DND-41 (cell line): ENCODE results near the gene STXBP5.

Source experiments
- ATAC-seq: fragments of 200-7000 bp; cut with Tn5 transposase; 3 replicates; pipeline ENCODE4 v1.9.1; 2021; ENCODE audit warnings: low read depth; ENCODE audit not compliant: insufficient read depth
- DNase-seq: peaks from one replicate; pipeline ENCODE4 v3.0.0-alpha.2; 2020
- H2AFZ ChIP-seq: 2 replicates; pipeline ENCODE4 v1.6.0; 2012; ENCODE audit warnings: low read depth, low read length
- H3K27ac ChIP-seq: 2 replicates; pipeline ENCODE4 v1.5.1; 2012; ENCODE audit warnings: low read length, inconsistent platforms
- H3K27me3 ChIP-seq: fragments of 200-600 bp; sonication (generic); 2 replicates; pipeline ENCODE4 v1.6.0; 2012; ENCODE audit warnings: low read length, mild to moderate bottlenecking, inconsistent platforms; ENCODE audit not compliant: insufficient read depth, poor library complexity
- H3K36me3 ChIP-seq: 2 replicates; pipeline ENCODE4 v1.5.1; 2012; ENCODE audit warnings: low read length, inconsistent platforms; ENCODE audit not compliant: insufficient read depth
- H3K4me1 ChIP-seq: 2 replicates; pipeline ENCODE4 v1.5.1; 2012; ENCODE audit warnings: mild to moderate bottlenecking, low read length; ENCODE audit not compliant: insufficient read depth
- H3K4me2 ChIP-seq: 2 replicates; pipeline ENCODE4 v1.6.0; 2012; ENCODE audit warnings: mild to moderate bottlenecking, moderate library complexity, low read length, inconsistent platforms; ENCODE audit not compliant: insufficient read depth
- H3K4me3 ChIP-seq, 2 experiments: fragments of 200-600 bp in 1 of 2; shearing (Covaris generic) in 1 of 2; 2 replicates each; pipeline ENCODE4 v1.5.1; 2012 to 2016; ENCODE audit warnings: inconsistent platforms in 2 of 2, low read length in 2 of 2, mild to moderate bottlenecking in 2 of 2, low read depth in 1 of 2, moderate library complexity in 1 of 2
- H3K79me2 ChIP-seq: 2 replicates; pipeline ENCODE4 v1.6.0; 2012; ENCODE audit warnings: low read length, inconsistent platforms; ENCODE audit not compliant: insufficient read depth
- H3K9ac ChIP-seq: 2 replicates; pipeline ENCODE4 v1.6.0; 2012; ENCODE audit warnings: low read depth, mild to moderate bottlenecking, inconsistent platforms, low read length, moderate library complexity
- H3K9me3 ChIP-seq: 2 replicates; pipeline ENCODE4 v1.5.1; 2012; ENCODE audit warnings: low read length, moderate library complexity, mild to moderate bottlenecking, inconsistent platforms; ENCODE audit not compliant: insufficient read depth, severe bottlenecking
- H4K20me1 ChIP-seq: 2 replicates; pipeline ENCODE4 v1.6.0; 2012; ENCODE audit warnings: low read length; ENCODE audit not compliant: insufficient read depth
- CTCF ChIP-seq: IDR thresholded peaks from 2 replicates; pipeline ENCODE4 v1.5.1; 2012; ENCODE audit warnings: borderline replicate concordance, low read length, moderate library complexity, mild to moderate bottlenecking; ENCODE audit not compliant: poor library complexity, severe bottlenecking; ENCODE audit errors: extremely low read depth
- EZH2 ChIP-seq: IDR thresholded peaks from 3 replicates; pipeline ENCODE4 v1.6.1; 2012; ENCODE audit warnings: borderline replicate concordance, low read depth, mild to moderate bottlenecking, moderate library complexity, low read length, inconsistent platforms; ENCODE audit not compliant: severe bottlenecking

Gene STXBP5

GRCh38 chr6:147347179-147347881 lies 143.1 kb downstream of the STXBP5 start:
- no peaks in the 10 kb centered on the region for H3K79me2 ChIP-seq
- no peak overlapping the region for H3K9ac ChIP-seq
- H3K36me3 ChIP-seq, result no peaks in the 10 kb centered on the region
- DNase-seq, result no peak
- no peak for TF ChIP-seq EZH2
- TF ChIP-seq CTCF, result no peak
- H3K4me1 ChIP-seq, result no peaks in the 10 kb centered on the region
- H4K20me1 ChIP-seq, result no peaks in the 10 kb centered on the region
- H3K27ac ChIP-seq, result no peak overlapping the region
- ATAC-seq, result no peak
- H3K4me3 ChIP-seq, result no peak overlapping the region
- no peak overlapping the region for H2AFZ ChIP-seq
- no peaks in the 10 kb centered on the region for H3K27me3 ChIP-seq
- no peak overlapping the region for H3K4me2 ChIP-seq
- no peaks in the 10 kb centered on the region for H3K9me3 ChIP-seq

- ATAC-seq (no peak), DNase-seq (no peak)
- H2AFZ ChIP-seq, result no peak overlapping the region
- H3K4me1 ChIP-seq, result no peaks in the 10 kb centered on the region
- no peak overlapping the region for H3K27ac ChIP-seq
- H3K9ac ChIP-seq, result no peak overlapping the region
- H3K4me2 ChIP-seq, result no peak overlapping the region
- H3K4me3 ChIP-seq, result no peak overlapping the region
- H3K36me3 ChIP-seq, result no peaks in the 10 kb centered on the region
- no peaks in the 10 kb centered on the region for H3K27me3 ChIP-seq
- H3K9me3 ChIP-seq, result no peaks in the 10 kb centered on the region
- no peaks in the 10 kb centered on the region for H3K79me2 ChIP-seq
- no peaks in the 10 kb centered on the region for H4K20me1 ChIP-seq
- no peak for TF ChIP-seq CTCF
- TF ChIP-seq EZH2, result no peak
Measured at GRCh38 chr6:147347882-147348575, 143.8 kb downstream of the STXBP5 start.

- Histone ChIP-seq H3K27me3 (no peaks in the 10 kb centered on the region), H3K4me2 (no peak overlapping the region), H4K20me1 (no peaks in the 10 kb centered on the region), H3K4me3 (no peak overlapping the region), H3K27ac (no peak overlapping the region), H3K9me3 (no peaks in the 10 kb centered on the region), H3K79me2 (no peaks in the 10 kb centered on the region), H3K9ac (no peak overlapping the region), H2AFZ (no peak overlapping the region), H3K4me1 (no peaks in the 10 kb centered on the region), H3K36me3 (no peaks in the 10 kb centered on the region; the same call in 1 of the 2 replicates)
- no peak for DNase-seq
- no peak for ATAC-seq
- TF ChIP-seq CTCF (no peak), EZH2 (no peak)
Measured at GRCh38 chr6:147361311-147361981, 157.2 kb downstream of the STXBP5 start.
